OCI-LY3 (cell line): Measurements from ENCODE around the gene UGT1A3.
A peak's percentile ranks its signal among the peaks of the same experiment; 100 is the strongest.

Experiments used
- EZH2phosphoT487 ChIP-seq: fragments of 200-600 bp; shearing (Covaris generic); IDR thresholded peaks from 2 replicates; pipeline ENCODE4 v1.6.1; 2018; ENCODE audit warnings: antibody characterized with exemption, mixed run types, low read depth
- TF ChIP-seq, protein P1 (sequence below): fragments of 200-600, 300-600 bp; sonication (generic); IDR thresholded peaks from 2 replicates; pipeline ENCODE4 v1.5.1; 2014; ENCODE audit warnings: antibody characterized with exemption, low read length, low read depth

DNA sequence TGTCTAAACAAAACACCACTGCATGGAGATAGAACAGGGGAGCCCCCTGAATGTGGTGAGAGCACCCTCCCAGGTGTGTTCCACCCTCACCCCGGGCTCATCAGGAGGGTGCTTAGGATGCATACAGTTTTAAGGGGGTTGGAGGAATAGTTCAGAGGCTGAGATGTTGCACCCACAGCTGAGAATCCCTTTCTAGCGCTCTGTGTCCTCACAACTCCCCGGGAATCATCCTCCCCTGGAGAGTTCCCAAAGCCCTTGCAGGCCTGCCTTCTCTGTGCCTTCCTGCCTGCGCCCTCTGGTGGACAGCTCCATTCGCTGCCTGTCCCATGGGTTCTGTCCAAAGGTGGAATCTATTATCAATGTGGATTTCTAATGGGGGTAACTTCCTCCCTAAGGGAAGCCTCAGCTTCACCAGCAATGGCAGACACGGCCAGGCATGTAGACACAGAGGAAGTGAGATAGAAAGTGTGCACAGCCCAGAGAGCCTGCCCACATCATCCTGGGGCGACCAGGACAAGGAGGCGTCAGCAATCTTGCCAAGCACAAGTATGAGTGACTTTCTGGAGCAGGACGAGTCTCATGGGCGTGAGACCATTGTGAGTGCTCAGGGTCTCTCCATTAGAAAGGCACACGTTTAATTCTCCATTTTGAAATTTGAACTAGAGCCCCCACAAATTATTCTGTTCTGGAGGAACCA lies 17.4 kb upstream of the UGT1A3 start:
- TF ChIP-seq, protein P1, sequence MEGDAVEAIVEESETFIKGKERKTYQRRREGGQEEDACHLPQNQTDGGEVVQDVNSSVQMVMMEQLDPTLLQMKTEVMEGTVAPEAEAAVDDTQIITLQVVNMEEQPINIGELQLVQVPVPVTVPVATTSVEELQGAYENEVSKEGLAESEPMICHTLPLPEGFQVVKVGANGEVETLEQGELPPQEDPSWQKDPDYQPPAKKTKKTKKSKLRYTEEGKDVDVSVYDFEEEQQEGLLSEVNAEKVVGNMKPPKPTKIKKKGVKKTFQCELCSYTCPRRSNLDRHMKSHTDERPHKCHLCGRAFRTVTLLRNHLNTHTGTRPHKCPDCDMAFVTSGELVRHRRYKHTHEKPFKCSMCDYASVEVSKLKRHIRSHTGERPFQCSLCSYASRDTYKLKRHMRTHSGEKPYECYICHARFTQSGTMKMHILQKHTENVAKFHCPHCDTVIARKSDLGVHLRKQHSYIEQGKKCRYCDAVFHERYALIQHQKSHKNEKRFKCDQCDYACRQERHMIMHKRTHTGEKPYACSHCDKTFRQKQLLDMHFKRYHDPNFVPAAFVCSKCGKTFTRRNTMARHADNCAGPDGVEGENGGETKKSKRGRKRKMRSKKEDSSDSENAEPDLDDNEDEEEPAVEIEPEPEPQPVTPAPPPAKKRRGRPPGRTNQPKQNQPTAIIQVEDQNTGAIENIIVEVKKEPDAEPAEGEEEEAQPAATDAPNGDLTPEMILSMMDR: peak; percentile 72
- no peak for TF ChIP-seq EZH2phosphoT487
